WTC11 (cell line): ENCODE measurements around the gene RANBP17. TPM values are rescaled to one million over a fixed set of nuclear protein-coding genes. Genes with fewer than 3 reads are reported as not detected.

Source experiments
- ATAC-seq: fragments of 200-7000 bp; cut with Tn5 transposase; 2 replicates; pipeline ENCODE4 v1.10.0; 2021; ENCODE audit warnings: mild to moderate bottlenecking, moderate library complexity
- CTCF ChIA-PET: fragments of 300-600 bp; sonication (Branson Sonifier 250); formaldehyde crosslinking; loops from one replicate; lab custom pipeline; 2021; ENCODE audit warnings: antibody characterized with exemption; lab: Charles Lee
- POLR2A ChIA-PET: fragments of 350-600 bp; sonication (Branson Sonifier 250); formaldehyde crosslinking; loops from one replicate; lab custom pipeline; 2021; ENCODE audit warnings: antibody characterized with exemption; lab: Charles Lee
- DNase-seq: peaks from one replicate; pipeline ENCODE4 v3.0.0; 2021; ENCODE audit warnings: low spot score
- H3K27ac Mint-ChIP-seq: 2 replicates; pipeline ENCODE4 v1.8.0; 2021; ENCODE audit warnings: mixed read lengths
- H3K27me3 Mint-ChIP-seq: 2 replicates; pipeline ENCODE4 v1.8.0; 2021; ENCODE audit warnings: low read depth, mild to moderate bottlenecking, moderate library complexity, mixed read lengths
- H3K36me3 Mint-ChIP-seq: 2 replicates; pipeline ENCODE4 v1.8.0; 2021; ENCODE audit warnings: mixed read lengths
- H3K4me1 Mint-ChIP-seq: 2 replicates; pipeline ENCODE4 v1.8.0; 2022; ENCODE audit warnings: mixed read lengths
- H3K4me3 Mint-ChIP-seq: 2 replicates; pipeline ENCODE4 v1.8.0; 2021; ENCODE audit warnings: mild to moderate bottlenecking, moderate library complexity, mixed read lengths
- H3K9me3 Mint-ChIP-seq: 2 replicates; pipeline ENCODE4 v1.8.0; 2021; ENCODE audit warnings: mixed read lengths
- AFF4 ChIP-seq: sonication (generic); formaldehyde crosslinking; IDR thresholded peaks from 2 replicates; pipeline ENCODE4 v1.8.1; 2023; ENCODE audit warnings: mild to moderate bottlenecking, missing genetic modification reagents, borderline replicate concordance
- ATF1 ChIP-seq: sonication (generic); formaldehyde crosslinking; IDR thresholded peaks from 2 replicates; pipeline ENCODE4 v1.8.1; 2023; ENCODE audit warnings: mild to moderate bottlenecking, moderate library complexity, missing genetic modification reagents
- CDX4 ChIP-seq: fragments of 250-450 bp; sonication (Bioruptor Pico); IDR thresholded peaks from 2 replicates; pipeline ENCODE4 v1.9.0; 2021; ENCODE audit warnings: moderate library complexity, mild to moderate bottlenecking, inconsistent platforms, borderline replicate concordance
- CTCF ChIP-seq: fragments of 200-600 bp; IDR thresholded peaks from 2 replicates; pipeline ENCODE4 v1.8.0; 2022; ENCODE audit warnings: antibody characterized with exemption
- ESRRA ChIP-seq: sonication (generic); formaldehyde crosslinking; IDR thresholded peaks from 2 replicates; pipeline ENCODE4 v1.8.1; 2022; ENCODE audit warnings: mild to moderate bottlenecking, missing genetic modification reagents, borderline replicate concordance
- FOXP4 ChIP-seq: sonication (generic); formaldehyde crosslinking; IDR thresholded peaks from 2 replicates; pipeline ENCODE4 v1.8.0; 2022; ENCODE audit warnings: mild to moderate bottlenecking, missing genetic modification reagents
- GABPB1 ChIP-seq: sonication (generic); formaldehyde crosslinking; IDR thresholded peaks from 2 replicates; pipeline ENCODE4 v1.8.1; 2023; ENCODE audit warnings: mild to moderate bottlenecking, missing genetic modification reagents
- GRHL2 ChIP-seq: fragments of 250-450 bp; sonication (Bioruptor Pico); IDR thresholded peaks from 2 replicates; pipeline ENCODE4 v1.8.0; 2022; ENCODE audit warnings: mild to moderate bottlenecking, moderate library complexity; ENCODE audit not compliant: insufficient replicate concordance, severe bottlenecking
- IRF1 ChIP-seq: sonication (generic); formaldehyde crosslinking; IDR thresholded peaks from 2 replicates; pipeline ENCODE4 v1.8.0; 2023; ENCODE audit warnings: missing genetic modification reagents
- NFATC4 ChIP-seq: fragments of 250-450 bp; sonication (Bioruptor Pico); IDR thresholded peaks from 2 replicates; pipeline ENCODE4 v1.9.0; 2021; ENCODE audit warnings: mild to moderate bottlenecking
- NR2C2 ChIP-seq: sonication (generic); formaldehyde crosslinking; IDR thresholded peaks from 2 replicates; pipeline ENCODE4 v1.8.0; 2022; ENCODE audit warnings: mild to moderate bottlenecking, missing genetic modification reagents
- NR3C1 ChIP-seq: sonication (generic); formaldehyde crosslinking; conservative IDR thresholded peaks from 2 replicates; pipeline ENCODE4 v1.8.1; 2023; ENCODE audit warnings: low read depth, mild to moderate bottlenecking, missing genetic modification reagents
- PRRX2 ChIP-seq: fragments of 250-450 bp; sonication (Bioruptor Pico); IDR thresholded peaks from 2 replicates; pipeline ENCODE4 v1.8.0; 2021; ENCODE audit warnings: mild to moderate bottlenecking
- RORB ChIP-seq: fragments of 250-450 bp; sonication (Bioruptor Pico); IDR thresholded peaks from 2 replicates; pipeline ENCODE4 v1.9.0; 2021; ENCODE audit warnings: mild to moderate bottlenecking
- SMAD3 ChIP-seq: sonication (generic); formaldehyde crosslinking; IDR thresholded peaks from 2 replicates; pipeline ENCODE4 v1.8.0; 2022; ENCODE audit warnings: missing genetic modification reagents, mild to moderate bottlenecking, borderline replicate concordance
- USF2 ChIP-seq: sonication (generic); formaldehyde crosslinking; IDR thresholded peaks from 2 replicates; pipeline ENCODE4 v1.8.1; 2023; ENCODE audit warnings: mild to moderate bottlenecking, missing genetic modification reagents, moderate library complexity
- ZNF121 ChIP-seq: sonication (generic); formaldehyde crosslinking; IDR thresholded peaks from 2 replicates; pipeline ENCODE4 v1.8.0; 2023; ENCODE audit warnings: missing genetic modification reagents
- total RNA-seq: library from RNA; stranded (reverse); gene quantifications from 3 replicates; pipeline ENCODE4 v1.2.3, GENCODE V29; 2021
- TF ChIP-seq, protein P1 (sequence below): sonication (generic); formaldehyde crosslinking; IDR thresholded peaks from 2 replicates; pipeline ENCODE4 v1.8.0; 2022; ENCODE audit warnings: mild to moderate bottlenecking, missing genetic modification reagents

Gene RANBP17
- total RNA-seq, 1 experiment from 2014 or later, result 23.1 TPM

DNA sequence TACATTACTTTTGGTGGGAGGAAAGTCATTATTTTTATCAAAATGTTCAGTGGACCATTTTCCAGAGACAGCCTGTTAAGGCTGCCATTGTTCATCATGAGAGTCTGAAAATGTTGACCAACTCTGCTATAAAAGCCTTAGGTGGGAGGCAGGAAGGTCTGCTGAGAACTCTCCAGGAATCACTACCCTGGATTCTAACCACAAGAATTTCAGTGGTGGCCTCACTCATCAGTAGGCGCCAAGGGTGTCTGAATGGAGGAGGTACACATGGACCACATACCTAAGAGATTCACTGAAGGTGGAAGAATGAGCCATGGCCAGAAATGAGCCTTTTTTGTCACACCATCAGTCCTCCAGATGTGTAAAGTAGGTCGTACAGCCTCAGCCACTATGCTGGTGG is 426.2 kb downstream of the RANBP17 start (continued):
- TF ChIP-seq FOXP4 (no peak), GRHL2 (no peak), IRF1 (CRISPR knock-in tag) (no peak), AFF4 (CRISPR knock-in tag) (no peak), CDX4 (CRISPR knock-in tag) (no peak), NFATC4 (CRISPR knock-in tag) (no peak), CTCF (no peak), NR2C2 (CRISPR knock-in tag) (no peak), ESRRA (CRISPR knock-in tag) (no peak), NR3C1 (no peak), PRRX2 (CRISPR knock-in tag) (no peak), RORB (no peak), USF2 (CRISPR knock-in tag) (no peak)
- TF ChIP-seq, protein P1, sequence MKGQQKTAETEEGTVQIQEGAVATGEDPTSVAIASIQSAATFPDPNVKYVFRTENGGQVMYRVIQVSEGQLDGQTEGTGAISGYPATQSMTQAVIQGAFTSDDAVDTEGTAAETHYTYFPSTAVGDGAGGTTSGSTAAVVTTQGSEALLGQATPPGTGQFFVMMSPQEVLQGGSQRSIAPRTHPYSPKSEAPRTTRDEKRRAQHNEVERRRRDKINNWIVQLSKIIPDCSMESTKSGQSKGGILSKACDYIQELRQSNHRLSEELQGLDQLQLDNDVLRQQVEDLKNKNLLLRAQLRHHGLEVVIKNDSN (CRISPR knock-in tag), result no peak

- H3K36me3 Mint-ChIP-seq, result no peaks in the 10 kb centered on the region
- no peak overlapping the region for H3K4me3 Mint-ChIP-seq
- H3K4me1 Mint-ChIP-seq, result peaks cover 3% of the 10 kb centered on the region
- no peak overlapping the region for H3K27ac Mint-ChIP-seq
- POLR2A ChIA-PET, result interaction anchor here (0.6 kb wide), 1 partner anchor 48 kb away, joined by 4 read pairs; no protein-coding TSS in a partner anchor
- CTCF ChIA-PET, result interaction anchor here (0.6 to 1.1 kb wide), 3 partner anchors 27 to 553 kb away, joined by 3 to 8 read pairs (median 4); no protein-coding TSS in a partner anchor
- DNase-seq (no peak), ATAC-seq (no peak)
- no peaks in the 10 kb centered on the region for H3K9me3 Mint-ChIP-seq
- H3K27me3 Mint-ChIP-seq, result no peaks in the 10 kb centered on the region
- TF ChIP-seq AFF4 (CRISPR knock-in tag), result no peak
- TF ChIP-seq GABPB1 (CRISPR knock-in tag), result no peak
- no peak for TF ChIP-seq SMAD3 (CRISPR knock-in tag)
- no peak for TF ChIP-seq ZNF121 (CRISPR knock-in tag)
- no peak for TF ChIP-seq ATF1 (CRISPR knock-in tag)
Measured at GRCh38 chr5:171291371-171291770, 429.6 kb downstream of the RANBP17 start.
